ENCODE measurements around the gene TREX2.

TREX2 gene

DNA sequence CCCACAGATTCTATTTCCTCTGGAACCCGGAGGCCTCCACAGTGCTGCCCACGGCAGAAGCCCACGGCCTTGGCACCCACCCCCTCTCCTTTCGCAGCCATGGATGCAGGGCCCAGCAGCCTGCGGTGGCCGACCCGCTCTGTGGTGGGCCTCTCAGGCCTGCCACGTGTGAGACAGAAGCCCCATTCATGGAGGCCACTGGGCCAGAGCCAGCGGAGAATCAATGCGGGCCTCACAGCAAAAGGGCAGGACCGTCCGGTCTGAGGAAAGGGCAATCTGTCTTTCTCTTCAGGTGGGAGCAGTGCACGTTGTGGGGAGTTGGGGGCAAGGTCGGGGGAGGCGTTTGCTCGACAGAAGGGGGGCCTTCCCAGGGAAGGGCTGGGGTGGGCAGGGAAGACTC is 32.9 kb upstream of the TREX2 start:
- H3K9me3 ChIP-seq: no peaks in the 10 kb centered on the region
- H3K27me3 ChIP-seq: no peaks in the 10 kb centered on the region
- H3K27ac ChIP-seq: peak overlapping the region; percentile 82 to 86
- TF ChIP-seq, protein P1, sequence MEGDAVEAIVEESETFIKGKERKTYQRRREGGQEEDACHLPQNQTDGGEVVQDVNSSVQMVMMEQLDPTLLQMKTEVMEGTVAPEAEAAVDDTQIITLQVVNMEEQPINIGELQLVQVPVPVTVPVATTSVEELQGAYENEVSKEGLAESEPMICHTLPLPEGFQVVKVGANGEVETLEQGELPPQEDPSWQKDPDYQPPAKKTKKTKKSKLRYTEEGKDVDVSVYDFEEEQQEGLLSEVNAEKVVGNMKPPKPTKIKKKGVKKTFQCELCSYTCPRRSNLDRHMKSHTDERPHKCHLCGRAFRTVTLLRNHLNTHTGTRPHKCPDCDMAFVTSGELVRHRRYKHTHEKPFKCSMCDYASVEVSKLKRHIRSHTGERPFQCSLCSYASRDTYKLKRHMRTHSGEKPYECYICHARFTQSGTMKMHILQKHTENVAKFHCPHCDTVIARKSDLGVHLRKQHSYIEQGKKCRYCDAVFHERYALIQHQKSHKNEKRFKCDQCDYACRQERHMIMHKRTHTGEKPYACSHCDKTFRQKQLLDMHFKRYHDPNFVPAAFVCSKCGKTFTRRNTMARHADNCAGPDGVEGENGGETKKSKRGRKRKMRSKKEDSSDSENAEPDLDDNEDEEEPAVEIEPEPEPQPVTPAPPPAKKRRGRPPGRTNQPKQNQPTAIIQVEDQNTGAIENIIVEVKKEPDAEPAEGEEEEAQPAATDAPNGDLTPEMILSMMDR (IDR thresholded peaks at IDR 0.05): no peak
- H3K36me3 ChIP-seq: no peaks in the 10 kb centered on the region
- DNase-seq: no peak
- no peak overlapping the region for H3K4me3 ChIP-seq
- H3K4me1 ChIP-seq: peaks cover 0 to 49% (median 38%) of the 10 kb centered on the region in 4 donors
- intact Hi-C loops (cut with DNase I; ENCODE audit: low total_unique reads): no loop called here

GRCh38 chrX:153477901-153478300 is 32.0 kb upstream of the TREX2 start:
- intact Hi-C loops (cut with DNase I; ENCODE audit: low total_unique reads): no loop called here
- H3K9me3 ChIP-seq: no peaks in the 10 kb centered on the region
- no peaks in the 10 kb centered on the region for H3K36me3 ChIP-seq
- peak overlapping the region; percentile 82 to 86 for H3K27ac ChIP-seq
- no peak for DNase-seq
- H3K27me3 ChIP-seq: no peaks in the 10 kb centered on the region
- H3K4me1 ChIP-seq: peaks cover 0 to 52% (median 33%) of the 10 kb centered on the region in 4 donors
- H3K4me3 ChIP-seq: no peak overlapping the region
- TF ChIP-seq, protein P1 (IDR thresholded peaks at IDR 0.05): no peak

- TF ChIP-seq, protein P1 (IDR thresholded peaks at IDR 0.05): no peak
- peak overlapping the region; percentile 82 to 86 for H3K27ac ChIP-seq
- H3K36me3 ChIP-seq: no peaks in the 10 kb centered on the region
- H3K9me3 ChIP-seq: no peaks in the 10 kb centered on the region
- no peak overlapping the region for H3K4me3 ChIP-seq
- no peaks in the 10 kb centered on the region for H3K27me3 ChIP-seq
- DNase-seq: no peak
- peaks cover 0 to 57% (median 33%) of the 10 kb centered on the region in 4 donors for H3K4me1 ChIP-seq
- intact Hi-C loops (cut with DNase I; ENCODE audit: low total_unique reads): no loop called here
These were observed 31.6 kb upstream of the TREX2 start for GRCh38 chrX:153477364-153477857.

- DNase-seq: peak; percentile 44 to 90
- H3K4me3 ChIP-seq: peak overlapping the region in 1 of 2 donors; percentile 13
- intact Hi-C loops (cut with DNase I; ENCODE audit: low total_unique reads): no loop called here
- no peaks in the 10 kb centered on the region for H3K27me3 ChIP-seq
- H3K27ac ChIP-seq: peak overlapping the region; percentile 82 to 86
- no peaks in the 10 kb centered on the region for H3K36me3 ChIP-seq
- TF ChIP-seq, protein P1 (IDR thresholded peaks at IDR 0.05): no peak
- peaks cover 0 to 63% (median 33%) of the 10 kb centered on the region in 4 donors for H3K4me1 ChIP-seq
- no peaks in the 10 kb centered on the region for H3K9me3 ChIP-seq
These were observed 31.0 kb upstream of the TREX2 start for GRCh38 chrX:153476666-153477363.

GRCh38 chrX:153475751-153476281 is 30.0 kb upstream of the TREX2 start:
- intact Hi-C loops (cut with DNase I; ENCODE audit: low total_unique reads): no loop called here
- Histone ChIP-seq H3K27me3 (no peaks in the 10 kb centered on the region), H3K27ac (peak overlapping the region; percentile 82 to 86), H3K4me3 (no peak overlapping the region), H3K9me3 (no peaks in the 10 kb centered on the region), H3K36me3 (no peaks in the 10 kb centered on the region), H3K4me1 (peaks cover 0 to 72% (median 36%) of the 10 kb centered on the region in 4 donors)
- DNase-seq: no peak
- TF ChIP-seq, protein P1 (IDR thresholded peaks at IDR 0.05): no peak

Data from tibial artery (tissue), 4 donors.